NK-92 treated with Interleukin-12 subunit alpha and Interleukin-12 subunit beta, amount 100 ng/mL, for 24 hours (cell line): ENCODE results near the gene NISCH.

Source experiments
- DNase-seq: peaks from one replicate; lab custom pipeline; 2025; lab: John Stamatoyannopoulos, UW

NISCH gene

GRCh38 chr3:52447512-52448355 lies 7.7 kb upstream of the NISCH start:
- no peak for DNase-seq

GRCh38 chr3:52450489-52451236 lies 4.7 kb upstream of the NISCH start:
- DNase-seq = no peak

GRCh38 chr3:52451237-52452083 lies 3.9 kb upstream of the NISCH start:
- DNase-seq = no peak

GRCh38 chr3:52452126-52452525 lies 3.3 kb upstream of the NISCH start:
- DNase-seq = no peak

GRCh38 chr3:52452570-52453221 lies 2.7 kb upstream of the NISCH start:
- no peak for DNase-seq

GRCh38 chr3:52453496-52454249 lies 1.7 kb upstream of the NISCH start, which contains the start of gene TNNC1:
Gene TNNC1 (minus strand): TSS chr3:52454041. CDS start chr3:52454015, 26 bp downstream.
- no peak for DNase-seq

- DNase-seq = no peak
These were observed 1.0 kb upstream of the NISCH start for GRCh38 chr3:52454250-52454937.

- DNase-seq = no peak
These were observed 494 bp upstream of the NISCH start for GRCh38 chr3:52454938-52455282.

- DNase-seq = no peak
These were observed 880 bp downstream of the NISCH start for GRCh38 chr3:52456169-52456799.

- no peak for DNase-seq
These were observed 1.4 kb downstream of the NISCH start for GRCh38 chr3:52456800-52457183.

GRCh38 chr3:52458031-52458760 lies 2.8 kb downstream of the NISCH start:
- no peak for DNase-seq

GRCh38 chr3:52458770-52459545 lies 3.6 kb downstream of the NISCH start:
- no peak for DNase-seq

GRCh38 chr3:52461874-52462273 lies 6.5 kb downstream of the NISCH start:
- no peak for DNase-seq

GRCh38 chr3:52463416-52463815 lies 8.0 kb downstream of the NISCH start:
- no peak for DNase-seq

- DNase-seq = no peak
These were observed 12.9 kb downstream of the NISCH start for GRCh38 chr3:52468336-52468735.

- DNase-seq = no peak
These were observed 13.6 kb downstream of the NISCH start for GRCh38 chr3:52469001-52469400.

GRCh38 chr3:52470920-52471319 lies 15.5 kb downstream of the NISCH start:
- DNase-seq = no peak

- DNase-seq = no peak
These were observed 16.2 kb downstream of the NISCH start for GRCh38 chr3:52471371-52472238.
